ENCODE results near the gene PIBF1.
"Not testable (repeated sequence)": the region's sequence is repeated elsewhere in the genome, so short reads cannot be mapped to it uniquely, and the experiment has no call there.

The PIBF1 gene

DNA sequence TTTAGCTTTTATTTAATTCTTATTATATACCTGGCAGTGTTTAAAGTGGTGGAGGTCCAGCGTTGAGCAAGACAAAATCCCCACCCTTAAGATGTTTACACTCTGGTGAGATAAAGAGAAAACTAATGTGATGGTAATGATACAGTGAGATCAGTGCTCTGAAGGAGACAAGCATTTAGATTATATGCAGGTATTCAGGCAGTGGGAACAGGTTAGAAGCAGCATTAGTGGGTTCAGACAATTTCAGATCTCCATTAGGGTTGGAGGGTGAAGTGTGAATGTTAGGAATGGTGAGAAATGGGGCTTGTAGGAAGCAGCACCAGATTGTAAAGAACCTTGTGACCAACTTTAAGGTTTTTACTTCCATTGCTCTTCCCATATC is 39.0 kb downstream of the PIBF1 start:
- DNase-seq (ENCODE audit: low spot score) = no peak

DNA sequence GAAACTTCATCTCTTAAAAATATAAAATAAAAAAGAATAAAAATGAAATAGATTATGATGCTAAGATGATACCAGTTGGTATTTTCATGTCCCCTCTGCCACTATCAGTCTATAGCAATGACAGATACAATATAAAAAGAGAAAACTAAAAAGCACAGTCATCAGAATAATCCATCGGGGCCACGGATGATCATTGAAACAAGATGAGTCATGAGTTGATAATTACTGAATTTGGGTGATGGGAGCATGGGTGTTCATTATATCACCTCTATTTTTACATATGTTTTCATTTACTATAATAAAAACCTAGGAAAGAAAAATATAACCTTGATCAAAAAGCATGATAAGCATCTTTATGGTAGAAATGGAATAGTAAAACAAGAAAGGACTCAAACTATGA is 41.1 kb downstream of the PIBF1 start:
- no peak for DNase-seq (ENCODE audit: low spot score)

- no peak for DNase-seq (ENCODE audit: low spot score)
Observed at GRCh38 chr13:72823724-72824123, 41.8 kb downstream of the PIBF1 start.

- no peak for DNase-seq (ENCODE audit: low spot score)
Observed at GRCh38 chr13:72834601-72835000, 52.7 kb downstream of the PIBF1 start.

DNA sequence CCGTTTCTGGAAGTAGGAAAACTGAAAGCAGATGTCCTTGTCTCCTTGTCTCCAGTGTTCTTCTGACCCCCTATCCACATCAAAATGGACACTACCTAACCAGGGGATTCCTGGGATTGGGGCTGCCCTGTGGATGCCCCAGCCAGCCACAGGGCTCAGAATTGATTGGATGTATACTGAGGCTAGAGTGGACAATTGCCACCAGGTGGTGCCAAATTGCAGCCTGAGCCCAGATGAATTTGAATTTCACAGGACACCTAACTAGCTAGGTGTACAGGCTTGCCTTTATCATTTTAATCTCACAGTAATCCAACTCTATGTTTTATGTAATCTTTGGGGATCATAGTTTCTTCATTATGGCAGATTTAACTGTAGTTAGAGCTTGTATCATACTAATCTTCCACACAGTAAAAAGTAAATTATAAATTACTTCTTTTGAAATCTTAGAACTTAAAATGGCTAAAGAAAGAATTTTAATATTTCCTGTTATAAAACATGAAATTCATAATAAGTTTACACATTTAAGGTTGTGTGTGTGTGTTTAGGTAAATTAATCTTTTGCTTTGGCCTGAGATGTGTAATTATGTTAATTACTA is 58.0 kb downstream of the PIBF1 start:
- DNase-seq (ENCODE audit: low spot score) = peak; percentile 59

DNA sequence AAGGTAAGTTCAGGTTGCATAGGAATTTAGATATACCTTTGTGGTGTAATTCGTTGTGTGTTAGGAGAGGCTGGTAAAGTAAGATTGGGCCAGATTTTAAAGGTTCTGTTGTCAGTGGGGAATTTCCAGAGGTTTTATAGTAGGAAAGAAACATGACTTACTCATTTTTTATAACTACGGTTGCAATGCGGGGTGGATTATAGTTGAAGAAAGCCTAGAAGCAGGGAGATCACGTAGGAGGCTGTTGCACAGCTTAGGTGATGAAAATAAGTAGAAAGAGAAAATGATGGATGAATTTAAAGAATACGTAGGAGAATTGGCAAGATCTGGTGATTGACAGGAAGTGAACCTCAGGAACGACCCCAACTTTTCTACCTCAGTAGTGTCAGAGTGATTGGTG is 61.1 kb downstream of the PIBF1 start:
- DNase-seq (ENCODE audit: low spot score) = no peak

DNA sequence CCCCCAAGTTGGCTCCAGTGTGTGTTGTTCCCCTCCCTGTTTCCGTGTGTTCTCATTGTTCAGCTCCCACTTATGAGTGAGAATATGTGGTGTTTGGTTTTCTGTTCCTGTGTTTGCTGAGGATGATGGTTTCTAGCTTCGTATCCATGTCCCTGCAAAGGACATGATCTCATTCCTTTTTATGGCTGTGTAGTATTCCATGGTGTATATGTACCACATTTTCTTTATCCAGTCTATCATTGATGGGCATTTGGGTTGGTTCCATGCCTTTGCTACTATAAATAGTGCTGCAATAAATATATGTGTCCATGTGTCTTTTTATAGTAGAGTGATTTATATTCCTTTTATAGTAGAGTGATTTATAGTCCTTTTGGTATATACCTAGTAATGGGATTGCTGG is 63.2 kb downstream of the PIBF1 start:
- DNase-seq (ENCODE audit: low spot score) = not testable (repeated sequence)

GRCh38 chr13:72849571-72849970 is 67.6 kb downstream of the PIBF1 start:
- DNase-seq (ENCODE audit: low spot score) = no peak

- no peak for DNase-seq (ENCODE audit: low spot score)
Observed at GRCh38 chr13:72850959-72851677, 69.2 kb downstream of the PIBF1 start.

GRCh38 chr13:72851678-72852014 is 69.7 kb downstream of the PIBF1 start:
- no peak for DNase-seq (ENCODE audit: low spot score)

GRCh38 chr13:72852207-72852606 is 70.3 kb downstream of the PIBF1 start:
- DNase-seq (ENCODE audit: low spot score) = no peak

DNA sequence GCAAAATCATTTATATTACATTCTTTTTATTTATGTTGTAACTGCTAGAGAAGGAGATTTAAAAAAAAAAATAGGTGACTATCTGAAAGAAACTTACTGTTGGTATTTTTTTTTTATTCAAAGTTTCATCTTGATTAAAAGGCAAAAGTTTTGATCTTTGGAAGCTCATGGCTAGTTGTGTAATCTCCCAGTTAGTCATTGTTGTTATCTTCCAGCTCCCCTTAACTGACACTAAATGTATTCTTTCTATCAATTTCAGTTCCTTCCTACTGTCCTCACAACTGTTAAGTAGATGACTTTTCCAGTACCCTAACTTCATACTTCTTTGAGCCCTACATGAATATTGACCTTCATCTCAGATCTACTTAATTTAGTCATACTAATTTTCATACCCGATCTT is 71.1 kb downstream of the PIBF1 start:
- no peak for DNase-seq (ENCODE audit: low spot score)

- DNase-seq (ENCODE audit: low spot score) = no peak
Observed at GRCh38 chr13:72864142-72865011, 82.4 kb downstream of the PIBF1 start.

DNA sequence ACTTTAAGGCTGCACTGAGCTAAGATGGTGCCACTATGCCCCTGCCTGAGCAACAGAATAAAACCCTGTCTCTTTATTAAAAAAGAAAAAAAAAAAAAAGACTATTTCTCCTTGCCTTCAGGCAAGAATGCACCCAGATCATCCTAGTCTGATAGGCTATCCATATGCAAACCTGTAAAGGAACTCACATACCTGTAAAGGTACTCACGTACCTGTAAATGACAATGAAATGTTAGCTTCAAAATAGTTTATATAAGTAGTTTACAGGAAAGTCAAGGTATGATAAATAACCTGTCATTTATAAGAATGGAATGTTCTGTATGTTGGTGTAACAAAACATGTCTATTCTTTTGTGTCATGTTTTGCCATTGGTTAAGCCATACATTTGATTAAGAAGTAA is 86.3 kb downstream of the PIBF1 start:
- no peak for DNase-seq (ENCODE audit: low spot score)

DNA sequence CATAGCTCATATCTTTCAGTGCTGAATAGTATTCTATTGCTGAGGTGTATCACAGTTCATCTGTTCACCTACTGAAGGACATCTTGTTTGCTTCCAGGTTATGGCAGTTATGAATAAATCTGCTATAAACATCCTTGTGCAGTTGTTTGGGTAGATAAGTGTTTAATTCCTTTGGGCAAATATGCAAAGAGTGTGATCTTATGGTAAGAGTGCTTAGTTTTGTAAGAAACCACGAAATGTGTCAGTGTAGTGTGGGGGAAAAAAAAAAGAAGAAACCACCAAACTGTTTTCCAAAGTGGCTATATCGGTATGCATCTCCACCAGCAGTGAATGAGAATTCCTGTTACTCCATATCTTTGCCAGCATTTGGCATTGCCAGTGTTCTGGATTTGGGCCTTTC is 93.3 kb downstream of the PIBF1 start:
- no peak for DNase-seq (ENCODE audit: low spot score)

- DNase-seq (ENCODE audit: low spot score) = no peak
Observed at GRCh38 chr13:72884101-72884500, 102.2 kb downstream of the PIBF1 start.

DNA sequence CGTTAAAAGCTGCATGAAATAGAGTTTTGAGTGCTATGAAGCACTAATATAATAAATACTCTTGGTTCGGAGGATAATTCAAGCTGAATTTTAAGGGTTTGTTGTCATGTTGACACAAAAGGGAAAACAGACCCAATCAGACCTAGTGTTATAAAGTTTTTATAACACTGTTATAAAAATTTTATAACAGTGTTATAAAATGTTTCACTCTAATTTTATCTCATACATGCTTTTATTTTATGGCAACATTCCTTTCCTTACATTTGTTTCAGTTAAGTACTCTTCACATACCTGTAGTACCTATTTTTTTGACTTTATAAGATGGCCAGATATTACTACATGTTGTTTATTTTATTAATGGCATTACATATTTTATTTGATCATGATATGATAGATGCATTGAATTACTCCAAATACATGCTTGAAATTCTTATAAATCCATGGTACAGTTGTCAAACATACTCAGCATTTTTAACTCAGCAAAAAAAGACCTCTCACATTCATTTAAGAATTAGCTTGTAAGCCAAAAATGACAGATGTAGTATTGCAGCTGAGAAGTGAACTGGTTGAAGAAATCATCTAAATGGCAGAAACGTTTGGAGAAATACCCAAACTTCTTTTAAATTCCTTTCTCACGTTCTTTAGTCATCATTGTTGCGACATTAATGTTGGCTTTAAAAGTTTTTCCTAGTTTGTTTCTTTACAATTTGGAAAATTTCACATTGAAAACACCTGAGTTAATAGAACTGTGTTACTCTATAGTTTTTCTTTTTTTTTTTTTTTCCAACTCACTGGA is 104.5 kb downstream of the PIBF1 start:
- no peak for DNase-seq (ENCODE audit: low spot score)

GRCh38 chr13:72889495-72889894 is 107.6 kb downstream of the PIBF1 start:
- DNase-seq (ENCODE audit: low spot score) = no peak

DNA sequence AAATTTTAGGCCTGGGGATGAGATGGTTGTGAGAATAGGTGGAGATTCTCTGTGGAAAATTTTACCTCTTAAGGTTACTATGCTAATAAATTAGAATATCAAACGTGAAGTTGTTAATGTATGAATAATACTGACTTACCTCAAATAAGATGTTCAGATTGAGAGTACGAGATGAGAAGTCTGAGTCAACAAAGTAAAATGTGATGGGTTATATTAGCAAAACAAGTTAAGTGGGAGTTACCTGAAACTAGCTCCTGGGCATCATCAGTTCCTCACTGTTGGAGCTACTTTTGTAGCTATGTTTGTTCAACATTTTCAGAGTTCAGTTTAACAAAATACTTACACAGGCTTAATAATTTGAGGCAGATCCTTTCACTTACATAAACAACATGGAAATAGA is 108.6 kb downstream of the PIBF1 start:
- DNase-seq (ENCODE audit: low spot score) = no peak

DNA sequence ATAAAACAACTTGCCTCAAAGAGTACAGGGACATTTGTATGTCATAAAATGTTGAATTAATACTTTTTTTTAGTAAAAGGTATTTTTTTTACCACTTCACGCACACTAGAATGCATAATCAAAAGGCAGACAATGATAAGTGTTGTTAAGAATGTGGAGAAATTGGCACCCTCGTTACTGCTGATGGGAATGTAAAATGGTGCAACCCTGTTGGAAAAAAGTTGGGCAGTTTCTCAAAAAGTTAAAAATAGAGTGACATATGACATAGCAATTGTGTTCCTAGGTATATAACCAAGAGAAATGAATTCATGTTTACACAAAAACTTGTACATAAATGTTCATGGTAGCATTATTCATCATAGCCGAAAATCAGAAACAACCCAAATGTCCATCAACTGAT is 109.5 kb downstream of the PIBF1 start:
- no peak for DNase-seq (ENCODE audit: low spot score)

DNA sequence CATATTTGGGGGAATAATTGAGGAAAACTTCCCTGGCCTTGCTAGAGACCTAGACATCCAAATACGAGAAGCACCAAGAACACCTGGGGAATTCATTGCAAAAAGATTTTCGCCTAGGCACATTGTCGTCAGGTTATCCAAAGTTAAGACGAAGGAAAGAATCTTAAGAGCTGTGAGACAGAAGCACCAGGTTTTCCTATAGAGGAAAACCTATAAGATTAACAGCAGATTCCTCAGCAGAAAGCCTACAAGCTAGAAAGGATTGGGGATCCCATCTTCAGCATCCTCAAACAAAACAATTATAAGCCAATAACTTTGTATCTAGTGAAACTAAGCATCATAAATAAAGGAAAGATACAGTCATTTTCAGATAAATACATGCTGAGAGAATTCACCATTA is 114.9 kb downstream of the PIBF1 start:
- DNase-seq (ENCODE audit: low spot score) = no peak

GRCh38 chr13:72901546-72901945 is 119.6 kb downstream of the PIBF1 start:
- not testable (repeated sequence) for DNase-seq (ENCODE audit: low spot score)

All from HuH-7 (cell line).